Activated T-helper 2 cell treated with anti-CD3 and anti-CD28 coated beads, Interferon-gamma antibody, Interleukin-2, Interleukin-4, amounts not matched to agents 10 μg/mL and 5 μg/mL and 100 μg/mL, durations not matched to agents 14 hours and 24 hours and 36 hours (primary cell): ENCODE measurements around the gene MGLL. TPM values are rescaled to one million over a fixed set of nuclear protein-coding genes. Genes with fewer than 3 reads are reported as not detected.

Source experiments
- DNase-seq: peaks from one replicate; pipeline ENCODE4 v3.0.0; 2021; ENCODE audit warnings: low spot score
- H3K27ac Mint-ChIP-seq: one replicate; pipeline ENCODE4 v1.8.0; 2021; ENCODE audit warnings: mixed read lengths
- H3K27me3 Mint-ChIP-seq: one replicate; pipeline ENCODE4 v1.8.0; 2021; ENCODE audit warnings: low read depth, mixed read lengths
- H3K36me3 Mint-ChIP-seq: one replicate; pipeline ENCODE4 v1.8.0; 2021; ENCODE audit warnings: low read depth, mixed read lengths
- H3K4me1 Mint-ChIP-seq: one replicate; pipeline ENCODE4 v1.8.0; 2021; ENCODE audit warnings: low read depth, mixed read lengths
- H3K4me3 Mint-ChIP-seq: one replicate; pipeline ENCODE4 v1.8.0; 2021; ENCODE audit warnings: low read depth, mild to moderate bottlenecking, moderate library complexity, mixed read lengths
- H3K9me3 Mint-ChIP-seq: one replicate; pipeline ENCODE4 v1.8.0; 2021; ENCODE audit warnings: mixed read lengths
- intact Hi-C: fragments of 100-400 bp; cut with micrococcal nuclease; formaldehyde crosslinking; loops from one replicate; pipeline ENCODE4 v1.15.1; 2023
- total RNA-seq: library from RNA; stranded (reverse); gene quantifications from 2 replicates; pipeline ENCODE4 v1.2.3, GENCODE V29; 2022

Gene MGLL
- total RNA-seq, 1 donor from 2014 or later: 6.6 TPM

DNA sequence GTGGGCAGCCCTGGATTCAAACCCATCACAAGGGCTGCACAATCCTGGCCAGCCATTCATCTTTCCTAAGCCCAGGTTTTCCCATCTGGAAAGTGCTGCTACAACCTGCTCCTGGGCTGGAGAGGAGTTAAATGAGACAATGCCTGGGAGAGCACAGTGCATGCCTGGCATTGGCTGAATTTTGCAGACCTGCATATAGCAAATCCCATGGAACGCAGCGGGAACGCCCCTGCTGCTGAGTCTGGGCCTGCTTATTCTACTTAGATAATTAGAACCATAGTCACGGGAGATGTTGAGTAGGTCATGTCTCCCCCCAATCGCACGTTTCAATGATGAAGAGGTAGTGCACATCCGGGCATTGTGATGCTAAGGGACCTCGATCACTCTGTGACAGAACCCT lies 102.9 kb downstream of the MGLL start:
- H3K4me3 Mint-ChIP-seq: no peak overlapping the region
- H3K27me3 Mint-ChIP-seq: peaks cover 1% of the 10 kb centered on the region
- no peak overlapping the region for H3K27ac Mint-ChIP-seq
- intact Hi-C loops: no loop called here
- H3K9me3 Mint-ChIP-seq: no peaks in the 10 kb centered on the region
- no peak for DNase-seq
- no peaks in the 10 kb centered on the region for H3K36me3 Mint-ChIP-seq
- no peaks in the 10 kb centered on the region for H3K4me1 Mint-ChIP-seq

GRCh38 chr3:127718916-127719290 lies 103.4 kb downstream of the MGLL start:
- no peak for DNase-seq
- Mint-ChIP-seq H3K36me3 (no peaks in the 10 kb centered on the region), H3K27ac (no peak overlapping the region), H3K4me3 (no peak overlapping the region), H3K9me3 (no peaks in the 10 kb centered on the region), H3K27me3 (peaks cover 1% of the 10 kb centered on the region), H3K4me1 (no peaks in the 10 kb centered on the region)
- intact Hi-C loops: no loop called here

DNA sequence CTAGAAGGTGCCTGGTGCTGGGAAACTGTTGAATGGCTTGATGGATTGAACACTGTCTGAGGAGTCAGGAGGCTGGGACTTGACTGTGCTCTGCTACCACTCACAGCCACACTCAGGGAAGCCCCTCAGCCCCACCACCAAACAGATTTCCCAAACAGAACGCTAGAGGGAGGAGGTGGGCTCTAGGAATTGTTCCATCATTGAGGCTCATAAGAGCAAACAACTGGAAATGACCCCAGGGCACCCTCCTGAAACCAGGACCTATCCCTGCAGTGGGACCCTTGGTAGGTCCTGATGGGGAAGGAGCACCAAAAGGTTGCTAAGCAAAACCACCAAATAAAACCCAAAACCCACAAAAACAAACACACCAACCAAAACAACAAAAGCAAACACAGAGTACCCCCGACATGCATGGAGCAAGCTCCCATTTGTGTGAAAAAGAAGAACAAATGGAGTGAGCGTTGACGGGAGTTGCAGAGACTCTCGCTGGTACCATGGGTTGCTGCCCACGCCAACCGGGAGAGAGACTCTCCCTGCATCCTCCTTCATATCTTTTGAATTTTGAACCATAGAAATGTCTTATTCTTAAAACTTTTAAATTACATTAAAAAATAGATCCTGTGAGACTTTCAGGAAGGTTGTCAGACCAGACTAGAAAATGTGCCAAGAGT lies 103.9 kb downstream of the MGLL start:
- intact Hi-C loops: no loop called here
- no peaks in the 10 kb centered on the region for H3K4me1 Mint-ChIP-seq
- DNase-seq: no peak
- H3K27ac Mint-ChIP-seq: no peak overlapping the region
- peaks cover 1% of the 10 kb centered on the region for H3K27me3 Mint-ChIP-seq
- no peaks in the 10 kb centered on the region for H3K36me3 Mint-ChIP-seq
- no peaks in the 10 kb centered on the region for H3K9me3 Mint-ChIP-seq
- H3K4me3 Mint-ChIP-seq: no peak overlapping the region

DNA sequence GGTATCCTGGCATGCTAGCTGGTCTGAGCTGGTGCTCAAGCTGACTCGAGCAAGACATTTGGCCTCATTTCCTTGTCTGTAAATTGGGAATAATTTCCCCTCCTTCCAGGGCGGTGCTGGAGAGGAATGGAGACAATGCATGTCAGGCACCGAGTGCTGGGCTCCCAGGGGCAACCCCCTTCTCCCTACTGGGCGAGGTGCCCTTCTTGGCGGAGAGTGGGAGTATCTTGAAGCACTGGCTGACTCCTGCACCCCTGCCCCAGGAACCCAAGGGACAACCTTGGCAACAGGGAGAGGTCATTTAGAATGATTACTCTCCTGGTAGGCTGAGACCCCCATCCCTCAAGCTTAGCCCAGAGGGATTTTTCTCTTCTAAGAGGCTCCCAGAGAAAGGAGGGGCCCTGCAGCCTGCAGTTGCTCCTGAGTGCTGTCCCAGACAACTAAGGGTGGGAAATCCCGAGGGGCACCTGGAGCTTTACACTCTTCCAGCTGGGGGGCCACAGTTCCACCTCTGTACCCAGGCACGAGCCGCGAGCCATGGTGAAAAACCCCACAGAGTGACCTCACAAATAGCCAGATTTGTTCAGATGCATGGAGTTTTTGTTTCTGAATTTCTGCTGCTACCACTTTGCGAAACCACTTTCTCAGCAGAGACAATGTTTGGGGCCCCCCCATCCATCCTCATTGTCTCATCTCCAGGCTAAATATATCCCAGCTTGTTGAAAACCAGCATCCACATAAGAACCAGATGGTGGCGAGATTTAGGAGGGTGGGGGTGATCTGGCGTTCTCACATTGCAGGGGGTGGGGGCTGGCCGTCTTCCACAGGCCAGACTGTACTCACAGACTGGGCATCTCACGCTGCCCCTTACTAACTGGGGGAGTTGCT lies 104.7 kb downstream of the MGLL start:
- no peaks in the 10 kb centered on the region for H3K9me3 Mint-ChIP-seq
- no peak for DNase-seq
- H3K27ac Mint-ChIP-seq: no peak overlapping the region
- intact Hi-C loops: no loop called here
- no peak overlapping the region for H3K4me3 Mint-ChIP-seq
- no peaks in the 10 kb centered on the region for H3K4me1 Mint-ChIP-seq
- H3K36me3 Mint-ChIP-seq: no peaks in the 10 kb centered on the region
- peaks cover 1% of the 10 kb centered on the region for H3K27me3 Mint-ChIP-seq

DNA sequence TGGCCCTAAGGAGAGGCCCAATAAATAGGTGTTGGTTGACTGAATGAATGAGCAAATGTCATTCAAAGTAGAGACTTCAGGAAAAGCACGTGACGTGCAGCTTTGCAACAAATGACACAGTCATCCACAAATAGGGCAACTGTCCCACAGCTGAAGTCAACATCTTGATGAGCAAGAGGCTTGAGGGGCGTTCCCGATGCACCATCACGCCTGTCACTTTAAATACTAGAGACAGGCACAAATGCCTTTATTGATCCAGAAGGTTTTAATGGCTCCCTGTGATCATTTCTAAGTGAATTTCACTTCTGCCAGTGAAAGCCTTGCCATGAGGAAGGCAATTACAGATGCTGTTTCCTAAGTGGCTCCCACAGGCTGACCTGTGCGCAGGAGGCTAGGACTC lies 105.9 kb downstream of the MGLL start:
- Mint-ChIP-seq H3K27ac (no peak overlapping the region), H3K4me3 (no peak overlapping the region), H3K36me3 (no peaks in the 10 kb centered on the region), H3K4me1 (no peaks in the 10 kb centered on the region), H3K9me3 (no peaks in the 10 kb centered on the region), H3K27me3 (peaks cover 1% of the 10 kb centered on the region)
- no peak for DNase-seq
- intact Hi-C loops: no loop called here

GRCh38 chr3:127715532-127715931 lies 106.8 kb downstream of the MGLL start:
- no peaks in the 10 kb centered on the region for H3K4me1 Mint-ChIP-seq
- no peak overlapping the region for H3K4me3 Mint-ChIP-seq
- no peaks in the 10 kb centered on the region for H3K9me3 Mint-ChIP-seq
- no peaks in the 10 kb centered on the region for H3K36me3 Mint-ChIP-seq
- intact Hi-C loops: no loop called here
- H3K27me3 Mint-ChIP-seq: peaks cover 1% of the 10 kb centered on the region
- no peak overlapping the region for H3K27ac Mint-ChIP-seq
- no peak for DNase-seq

DNA sequence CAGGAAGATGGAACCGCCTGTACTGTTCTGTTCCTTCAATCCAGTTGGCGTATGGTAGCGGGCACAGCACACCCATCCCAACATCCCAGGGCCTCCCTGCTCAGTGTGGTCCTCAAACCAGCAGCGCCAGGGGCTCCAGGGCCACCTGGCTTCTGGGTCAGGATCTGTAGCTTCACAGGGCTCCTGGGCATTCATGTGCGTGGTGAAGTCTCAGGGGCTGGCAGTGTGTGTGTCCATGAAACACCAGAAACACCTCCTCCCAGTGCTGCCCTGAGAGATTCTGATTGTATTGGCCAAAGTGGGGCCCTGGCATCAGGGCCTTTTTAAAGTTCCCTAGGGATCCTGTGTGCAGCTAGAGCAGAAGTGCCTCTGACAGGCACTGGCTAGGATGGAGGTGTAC lies 107.4 kb downstream of the MGLL start:
- no peak for DNase-seq
- no peaks in the 10 kb centered on the region for H3K4me1 Mint-ChIP-seq
- no peaks in the 10 kb centered on the region for H3K36me3 Mint-ChIP-seq
- no peak overlapping the region for H3K4me3 Mint-ChIP-seq
- no peak overlapping the region for H3K27ac Mint-ChIP-seq
- peaks cover 1% of the 10 kb centered on the region for H3K27me3 Mint-ChIP-seq
- no peaks in the 10 kb centered on the region for H3K9me3 Mint-ChIP-seq
- intact Hi-C loops: no loop called here

- Mint-ChIP-seq H3K9me3 (no peaks in the 10 kb centered on the region), H3K4me3 (no peak overlapping the region), H3K36me3 (no peaks in the 10 kb centered on the region), H3K27me3 (peaks cover 1% of the 10 kb centered on the region), H3K27ac (no peak overlapping the region), H3K4me1 (no peaks in the 10 kb centered on the region)
- DNase-seq: no peak
- intact Hi-C loops: no loop called here
Observed at GRCh38 chr3:127714125-127714571, 108.2 kb downstream of the MGLL start.

GRCh38 chr3:127712881-127713771 lies 109.2 kb downstream of the MGLL start:
- Mint-ChIP-seq H3K27ac (no peak overlapping the region), H3K4me3 (no peak overlapping the region), H3K36me3 (no peaks in the 10 kb centered on the region), H3K4me1 (no peaks in the 10 kb centered on the region), H3K9me3 (no peaks in the 10 kb centered on the region), H3K27me3 (peaks cover 1% of the 10 kb centered on the region)
- DNase-seq: no peak
- intact Hi-C loops: no loop called here

GRCh38 chr3:127712461-127712860 lies 109.9 kb downstream of the MGLL start:
- Mint-ChIP-seq H3K4me3 (no peak overlapping the region), H3K27me3 (peaks cover 1% of the 10 kb centered on the region), H3K27ac (no peak overlapping the region), H3K4me1 (no peaks in the 10 kb centered on the region), H3K36me3 (no peaks in the 10 kb centered on the region), H3K9me3 (no peaks in the 10 kb centered on the region)
- intact Hi-C loops: no loop called here
- no peak for DNase-seq

DNA sequence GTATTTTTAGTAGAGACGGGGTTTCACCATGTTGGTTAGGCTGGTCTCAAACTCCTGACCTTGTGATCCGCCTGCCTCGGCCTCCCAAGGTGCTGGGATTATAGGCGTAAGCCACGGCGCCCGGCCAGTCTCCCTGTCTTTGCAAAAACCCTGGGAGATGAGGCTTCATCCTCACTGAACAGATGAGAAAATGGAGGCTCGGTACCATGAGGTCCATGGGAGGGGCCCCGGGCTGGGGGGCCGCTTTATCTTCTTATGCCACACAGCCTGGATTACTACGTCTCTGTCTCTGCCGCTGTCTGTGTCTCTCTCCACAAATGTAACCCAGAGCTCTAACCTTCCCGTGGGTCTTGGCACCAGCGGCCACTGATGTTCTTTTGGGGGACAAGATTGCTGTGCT lies 110.4 kb downstream of the MGLL start:
- peaks cover 1% of the 10 kb centered on the region for H3K27me3 Mint-ChIP-seq
- H3K9me3 Mint-ChIP-seq: no peaks in the 10 kb centered on the region
- H3K36me3 Mint-ChIP-seq: no peaks in the 10 kb centered on the region
- DNase-seq: no peak
- no peak overlapping the region for H3K27ac Mint-ChIP-seq
- H3K4me1 Mint-ChIP-seq: no peaks in the 10 kb centered on the region
- intact Hi-C loops: no loop called here
- no peak overlapping the region for H3K4me3 Mint-ChIP-seq

DNA sequence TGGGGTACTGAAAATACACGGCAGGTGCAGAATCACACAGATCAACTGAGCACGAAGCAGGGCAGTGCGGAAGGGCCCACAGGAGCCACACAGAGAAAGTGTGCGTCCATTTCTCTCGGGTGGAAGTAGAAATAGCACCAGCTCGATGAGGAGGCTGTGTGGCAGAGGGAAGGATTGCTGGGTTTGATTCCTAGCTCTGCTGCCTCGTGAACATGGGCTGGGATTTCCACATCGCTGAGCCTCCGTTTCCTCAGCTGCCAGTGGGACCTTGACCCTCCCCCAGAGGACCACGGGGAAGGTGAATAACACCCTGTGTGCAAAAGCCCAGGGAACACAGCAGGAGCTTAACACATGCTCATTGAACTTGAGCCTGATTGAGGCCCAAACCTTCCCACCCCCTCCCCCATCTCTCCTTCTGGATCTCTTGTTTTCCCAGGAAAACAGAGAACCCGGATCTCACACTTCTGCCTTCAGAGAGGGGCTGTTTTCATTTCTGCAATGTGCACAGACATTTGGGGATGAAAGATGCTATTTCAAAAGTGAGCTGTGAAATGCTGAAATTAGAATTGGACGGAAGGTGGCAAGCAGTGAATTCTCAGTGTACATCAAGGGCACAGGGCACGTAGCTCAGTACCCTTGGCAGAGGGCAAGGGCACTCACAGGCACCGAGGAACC lies 111.2 kb downstream of the MGLL start:
- Mint-ChIP-seq H3K27me3 (peaks cover 1% of the 10 kb centered on the region), H3K27ac (no peak overlapping the region), H3K4me1 (no peaks in the 10 kb centered on the region), H3K36me3 (no peaks in the 10 kb centered on the region), H3K4me3 (no peak overlapping the region), H3K9me3 (no peaks in the 10 kb centered on the region)
- intact Hi-C loops: no loop called here
- DNase-seq: no peak
